Neural progenitor cell (in vitro differentiated cells): ENCODE measurements around the gene LPIN2. TPM values are rescaled to one million over a fixed set of nuclear protein-coding genes. Genes with fewer than 3 reads are reported as not detected.
A peak's percentile ranks its signal among the peaks of the same experiment; 100 is the strongest.

ENCODE experiments used
- DNase-seq: peaks from one replicate; pipeline ENCODE4 v3.0.0-alpha.2; 2016; ENCODE audit warnings: low spot score
- H2AFZ ChIP-seq: fragments of 200-600 bp; sonication (generic); replicated peaks from 2 replicates; pipeline ENCODE4 v1.6.1; 2016; ENCODE audit warnings: antibody characterized with exemption
- H3F3A ChIP-seq: fragments of 200-600 bp; sonication (generic); 2 replicates; pipeline ENCODE4 v1.6.1; 2016; ENCODE audit warnings: antibody characterized with exemption, low read depth
- H3K27ac ChIP-seq: fragments of 200-600 bp; sonication (generic); 2 replicates; pipeline ENCODE4 v1.5.1; 2016; ENCODE audit warnings: mild to moderate bottlenecking
- H3K27me3 ChIP-seq: fragments of 200-600 bp; sonication (generic); 2 replicates; pipeline ENCODE4 v1.6.1; 2016; ENCODE audit warnings: mild to moderate bottlenecking, moderate library complexity
- H3K36me3 ChIP-seq: fragments of 200-600 bp; sonication (generic); 2 replicates; pipeline ENCODE4 v1.5.1; 2016
- H3K4me1 ChIP-seq: fragments of 200-600 bp; sonication (generic); 2 replicates; pipeline ENCODE4 v1.6.1; 2016; ENCODE audit warnings: mixed run types
- H3K4me2 ChIP-seq: fragments of 200-600 bp; sonication (generic); 2 replicates; pipeline ENCODE4 v1.6.1; 2016
- H3K4me3 ChIP-seq: fragments of 200-600 bp; sonication (generic); 2 replicates; pipeline ENCODE4 v1.5.1; 2016
- H3K79me2 ChIP-seq: fragments of 200-600 bp; sonication (generic); 2 replicates; pipeline ENCODE4 v1.6.1; 2016; ENCODE audit warnings: low read depth
- H3K9ac ChIP-seq: fragments of 200-600 bp; sonication (generic); 2 replicates; pipeline ENCODE4 v1.6.1; 2016
- H3K9me3 ChIP-seq: fragments of 200-600 bp; sonication (generic); 2 replicates; pipeline ENCODE4 v1.5.1; 2016; ENCODE audit warnings: low read depth
- H4K20me1 ChIP-seq: fragments of 200-600 bp; sonication (generic); 2 replicates; pipeline ENCODE4 v1.6.1; 2016; ENCODE audit warnings: low read depth
- H3K27ac Mint-ChIP-seq: 3 replicates; pipeline ENCODE4 v1.8.0; 2021; ENCODE audit warnings: mixed read lengths
- H3K27me3 Mint-ChIP-seq: 2 replicates; pipeline ENCODE4 v1.8.0; 2022; ENCODE audit warnings: low read depth, mild to moderate bottlenecking, inconsistent platforms, moderate library complexity, mixed read lengths; ENCODE audit not compliant: insufficient read depth
- H3K36me3 Mint-ChIP-seq: 3 replicates; pipeline ENCODE4 v1.8.0; 2021; ENCODE audit warnings: mixed read lengths
- H3K4me1 Mint-ChIP-seq: 3 replicates; pipeline ENCODE4 v1.8.0; 2021; ENCODE audit warnings: mixed read lengths
- H3K4me3 Mint-ChIP-seq: 3 replicates; pipeline ENCODE4 v1.8.0; 2021; ENCODE audit warnings: mild to moderate bottlenecking, moderate library complexity, mixed read lengths
- H3K9me3 Mint-ChIP-seq: 3 replicates; pipeline ENCODE4 v1.8.0; 2020; ENCODE audit warnings: mixed read lengths
- CTCF ChIP-seq: fragments of 200-600 bp; sonication (generic); IDR thresholded peaks from 2 replicates; pipeline ENCODE4 v1.5.1; 2017; ENCODE audit warnings: antibody characterized with exemption, mild to moderate bottlenecking
- EZH2 ChIP-seq: fragments of 200-600 bp; sonication (generic); IDR thresholded peaks from 2 replicates; pipeline ENCODE4 v1.6.1; 2017; ENCODE audit warnings: antibody characterized with exemption, mild to moderate bottlenecking, moderate library complexity
- EZH2phosphoT487 ChIP-seq: fragments of 200-600 bp; sonication (generic); IDR thresholded peaks from 2 replicates; pipeline ENCODE4 v1.6.1; 2017; ENCODE audit warnings: antibody characterized with exemption
- total RNA-seq: library from RNA; depleted of rRNA; stranded (reverse); fragments of >200 nt; gene quantifications from 2 replicates; pipeline ENCODE4 v1.2.3, GENCODE V29; 2015; ENCODE audit warnings: low replicate concordance

Gene LPIN2
- total RNA-seq, 1 donor from 2014 or later, result 32.1 TPM

GRCh38 chr18:3057526-3057925, 44.6 kb upstream of the LPIN2 start:
- Mint-ChIP-seq H3K27me3 (peaks cover 15% of the 10 kb centered on the region), H3K9me3 (peaks cover 12% of the 10 kb centered on the region), H3K4me3 (no peak overlapping the region), H3K4me1 (peaks cover 16% of the 10 kb centered on the region), H3K36me3 (peaks cover 7% of the 10 kb centered on the region), H3K27ac (no peak overlapping the region)
- TF ChIP-seq EZH2phosphoT487, result no peak
- no peak for TF ChIP-seq EZH2
- no peak for TF ChIP-seq CTCF
- no peaks in the 10 kb centered on the region for H3K27me3 ChIP-seq
- no peaks in the 10 kb centered on the region for H3K36me3 ChIP-seq
- H3K4me1 ChIP-seq, result peaks cover 2% of the 10 kb centered on the region
- H3K4me3 ChIP-seq, result no peak overlapping the region
- no peaks in the 10 kb centered on the region for H4K20me1 ChIP-seq
- no peaks in the 10 kb centered on the region for H3K9me3 ChIP-seq
- no peaks in the 10 kb centered on the region for H3K79me2 ChIP-seq
- H3F3A ChIP-seq, result no peaks in the 10 kb centered on the region
- H3K9ac ChIP-seq, result no peak overlapping the region
- no peak overlapping the region for H3K27ac ChIP-seq
- DNase-seq, result no peak
- H3K4me2 ChIP-seq, result no peak overlapping the region
- no peak overlapping the region for H2AFZ ChIP-seq

DNA sequence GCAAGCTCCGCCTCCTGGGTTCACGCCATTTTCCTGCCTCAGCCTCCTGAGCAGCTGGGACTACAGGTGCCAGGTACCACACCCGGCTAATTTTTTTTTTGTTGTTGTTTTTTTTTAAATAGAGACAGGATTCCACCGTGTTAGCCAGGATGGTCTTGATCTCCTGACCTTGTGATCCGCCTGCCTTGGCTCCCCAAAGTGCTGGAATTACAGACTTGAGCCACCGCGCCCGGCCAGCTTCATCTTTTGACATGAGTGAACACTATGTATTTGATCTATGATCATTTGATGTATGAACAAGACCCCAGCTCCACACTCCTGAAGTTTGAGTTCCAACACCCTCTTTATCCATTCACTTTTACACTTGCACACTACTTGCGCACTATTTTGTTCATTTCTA, 43.4 kb upstream of the LPIN2 start:
- Mint-ChIP-seq H3K27ac (peak overlapping the region; percentile 14), H3K36me3 (peaks cover 10% of the 10 kb centered on the region), H3K4me3 (no peak overlapping the region), H3K4me1 (peaks cover 26% of the 10 kb centered on the region), H3K9me3 (peaks cover 21% of the 10 kb centered on the region), H3K27me3 (peaks cover 15% of the 10 kb centered on the region)
- no peaks in the 10 kb centered on the region for H3K79me2 ChIP-seq
- H4K20me1 ChIP-seq, result no peaks in the 10 kb centered on the region
- no peak overlapping the region for H3K4me3 ChIP-seq
- H3K36me3 ChIP-seq, result no peaks in the 10 kb centered on the region
- H3F3A ChIP-seq, result no peaks in the 10 kb centered on the region
- H3K4me1 ChIP-seq, result peaks cover 4% of the 10 kb centered on the region
- H3K9me3 ChIP-seq, result no peaks in the 10 kb centered on the region
- no peaks in the 10 kb centered on the region for H3K27me3 ChIP-seq
- DNase-seq, result no peak
- H2AFZ ChIP-seq, result no peak overlapping the region
- H3K9ac ChIP-seq, result no peak overlapping the region
- no peak overlapping the region for H3K4me2 ChIP-seq
- H3K27ac ChIP-seq, result no peak overlapping the region
- no peak for TF ChIP-seq EZH2
- TF ChIP-seq CTCF, result no peak
- TF ChIP-seq EZH2phosphoT487, result no peak

- H3K27me3 Mint-ChIP-seq, result peaks cover 15% of the 10 kb centered on the region
- Histone ChIP-seq H3K9me3 (no peaks in the 10 kb centered on the region), H3K79me2 (no peaks in the 10 kb centered on the region), H3K36me3 (no peaks in the 10 kb centered on the region), H3K4me1 (peaks cover 7% of the 10 kb centered on the region), H3K9ac (no peak overlapping the region), H3F3A (no peaks in the 10 kb centered on the region), H4K20me1 (no peaks in the 10 kb centered on the region), H3K4me2 (no peak overlapping the region), H3K27me3 (no peaks in the 10 kb centered on the region), H3K27ac (no peak overlapping the region), H3K4me3 (no peak overlapping the region), H2AFZ (no peak overlapping the region)
- H3K4me3 Mint-ChIP-seq, result no peak overlapping the region
- H3K27ac Mint-ChIP-seq, result no peak overlapping the region
- peaks cover 10% of the 10 kb centered on the region for H3K36me3 Mint-ChIP-seq
- peaks cover 21% of the 10 kb centered on the region for H3K9me3 Mint-ChIP-seq
- DNase-seq, result no peak
- TF ChIP-seq EZH2, result no peak
- peaks cover 29% of the 10 kb centered on the region for H3K4me1 Mint-ChIP-seq
Measured at GRCh38 chr18:3055816-3056215, 42.9 kb upstream of the LPIN2 start.

DNA sequence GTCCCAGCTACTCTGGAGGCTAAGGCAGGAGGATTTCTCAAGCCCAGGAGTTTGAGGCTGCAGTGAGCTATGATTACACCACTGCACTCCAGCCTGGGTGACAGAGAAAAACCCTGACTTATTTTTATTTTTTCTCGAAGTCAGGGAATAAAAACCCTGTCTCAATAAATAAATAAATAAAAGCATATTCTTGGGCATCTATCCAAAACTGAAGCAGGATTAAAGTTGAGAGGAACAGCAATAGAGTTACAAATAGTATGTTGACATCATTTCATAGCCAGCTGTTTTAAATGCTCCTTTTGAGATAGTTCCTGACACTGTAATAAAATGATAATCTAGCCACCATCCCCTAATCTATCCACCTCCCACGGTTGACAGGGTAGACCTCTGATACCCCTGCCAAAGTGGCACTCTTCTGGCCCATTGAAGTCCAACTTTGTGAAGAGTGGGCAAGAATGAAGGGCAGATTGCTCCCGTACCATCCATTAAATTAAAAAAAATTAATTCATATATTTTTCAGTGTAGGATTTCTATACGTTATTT, 42.3 kb upstream of the LPIN2 start:
- peaks cover 14% of the 10 kb centered on the region for H3K27me3 Mint-ChIP-seq
- Histone ChIP-seq H3K27ac (no peak overlapping the region), H4K20me1 (no peaks in the 10 kb centered on the region), H3K9me3 (no peaks in the 10 kb centered on the region), H2AFZ (no peak overlapping the region), H3K27me3 (no peaks in the 10 kb centered on the region), H3K4me3 (no peak overlapping the region), H3K4me2 (no peak overlapping the region), H3K4me1 (peaks cover 13% of the 10 kb centered on the region), H3K9ac (no peak overlapping the region), H3F3A (no peaks in the 10 kb centered on the region), H3K79me2 (no peaks in the 10 kb centered on the region), H3K36me3 (no peaks in the 10 kb centered on the region)
- peaks cover 10% of the 10 kb centered on the region for H3K36me3 Mint-ChIP-seq
- H3K4me3 Mint-ChIP-seq, result no peak overlapping the region
- no peak for DNase-seq
- H3K4me1 Mint-ChIP-seq, result peaks cover 31% of the 10 kb centered on the region
- H3K9me3 Mint-ChIP-seq, result peaks cover 21% of the 10 kb centered on the region
- TF ChIP-seq CTCF (no peak), EZH2phosphoT487 (no peak), EZH2 (no peak)
- H3K27ac Mint-ChIP-seq, result no peak overlapping the region
